PC-3 (cell line): ENCODE measurements around the gene CMSS1.

Source experiments
- CTCF ChIP-seq: fragments of 300-600 bp; sonication (generic); conservative IDR thresholded peaks from 2 replicates; pipeline ENCODE4 v1.5.1; 2017; ENCODE audit warnings: antibody characterized with exemption, low read depth, mild to moderate bottlenecking, low read length
- EZH2 ChIP-seq: fragments of 300-600 bp; sonication (generic); IDR thresholded peaks from one replicate; pipeline ENCODE4 v1.6.1; 2017; ENCODE audit warnings: antibody characterized with exemption, mild to moderate bottlenecking, low read length; ENCODE audit not compliant: unreplicated experiment

GRCh38 chr3:100039075-100039474 lies 221.4 kb downstream of the CMSS1 start:
- TF ChIP-seq CTCF (no peak), EZH2 (no peak)
